HCT116 (cell line): Measurements from ENCODE around the gene KNSTRN. TPM values are rescaled to one million over a fixed set of nuclear protein-coding genes. Genes with fewer than 3 reads are reported as not detected.

ENCODE experiments used
- ATAC-seq: fragments of 200-7000 bp; cut with Tn5 transposase; 2 replicates; pipeline ENCODE4 v1.9.1; 2020; ENCODE audit warnings: mild to moderate bottlenecking, moderate library complexity
- BruUV-seq: library from RNA; stranded (reverse); fragments of 400-500 nt; replicated peaks from 2 replicates; lab custom pipeline; 2021; lab: Mats Ljungman, UMichigan
- CTCF ChIA-PET: fragments of 300-600 bp; sonication (Branson Sonifier 250); formaldehyde crosslinking; loops from one replicate; lab custom pipeline; 2021; ENCODE audit warnings: antibody characterized with exemption; lab: Charles Lee
- POLR2A ChIA-PET: fragments of 300-600, 350-600 bp; sonication (Branson Sonifier 250); formaldehyde crosslinking; loops from one replicate; lab custom pipeline; 2021; ENCODE audit warnings: antibody characterized with exemption; lab: Charles Lee
- RAD21 ChIA-PET, 2 experiments: fragments of 300-600 bp; sonication (Branson Sonifier 250); formaldehyde crosslinking; loops; one replicate each; lab custom pipeline; 2023; ENCODE audit warnings: low total read pairs in 2 of 2; ENCODE audit not compliant: uncharacterized antibody in 2 of 2, unreplicated experiment in 2 of 2, low non-redundant PET in 1 of 2; lab: Charles Lee
- DNase-seq: peaks from one replicate; pipeline ENCODE4 v3.0.0-alpha.2; 2010; ENCODE audit warnings: low read depth, low spot score
- H2AFZ ChIP-seq: fragments of 200-600 bp; shearing (Covaris generic), sonication (generic); 2 replicates; pipeline ENCODE4 v1.6.1; 2017; ENCODE audit warnings: low read depth, mixed run types, mixed read lengths, antibody characterized with exemption, low read length; ENCODE audit not compliant: poor library complexity, severe bottlenecking
- H3K27ac ChIP-seq: 2 replicates; pipeline ENCODE4 v1.5.1; 2012; ENCODE audit warnings: low read depth, low read length
- H3K27me3 ChIP-seq: fragments of 200-600 bp; sonication (generic); 2 replicates; pipeline ENCODE4 v1.6.1; 2016; ENCODE audit warnings: mixed run types, low read length, mixed read lengths; ENCODE audit not compliant: insufficient read depth
- H3K36me3 ChIP-seq, 2 experiments: fragments of 200-500 bp in 1 of 2; fragments of 200-600 bp in 1 of 2; sonication (Bioruptor generic) in 1 of 2; sonication (generic) in 1 of 2; 2 replicates each; pipeline versions ENCODE4 v1.5.1 to v1.6.1; 2014 to 2016; ENCODE audit warnings: low read length in 2 of 2, inconsistent platforms in 1 of 2, mixed read lengths in 1 of 2, mixed run types in 1 of 2; ENCODE audit not compliant: insufficient read depth in 2 of 2, control insufficient read depth in 1 of 2
- H3K4me1 ChIP-seq, 2 experiments: fragments of 200-600 bp in 1 of 2; sonication (generic) in 1 of 2; 2 replicates each; pipeline versions ENCODE4 v1.5.1 to v1.6.1; 2012 to 2017; ENCODE audit warnings: low read length in 2 of 2, inconsistent platforms in 1 of 2, mild to moderate bottlenecking in 1 of 2, mixed read lengths in 1 of 2, mixed run types in 1 of 2, moderate library complexity in 1 of 2; ENCODE audit not compliant: insufficient read depth in 2 of 2, control insufficient read depth in 1 of 2
- H3K4me2 ChIP-seq: fragments of 200-600 bp; sonication (generic); 2 replicates; pipeline ENCODE4 v1.6.1; 2017; ENCODE audit warnings: mixed run types, low read length, mixed read lengths
- H3K4me3 ChIP-seq, 2 experiments: fragments of 200-600 bp in 1 of 2; sonication (generic) in 1 of 2; replicated peaks in 1 of 2; 2 replicates each; pipeline ENCODE4 v1.5.1; 2011 to 2016; ENCODE audit warnings: low read length in 2 of 2, control low read depth in 1 of 2, low read depth in 1 of 2, mild to moderate bottlenecking in 1 of 2, mixed read lengths in 1 of 2, mixed run types in 1 of 2
- H3K79me2 ChIP-seq: fragments of 200-600 bp; sonication (generic); 2 replicates; pipeline ENCODE4 v1.6.1; 2017; ENCODE audit warnings: mild to moderate bottlenecking, mixed run types, low read length, moderate library complexity, mixed read lengths; ENCODE audit not compliant: insufficient read depth
- H3K9ac ChIP-seq: fragments of 200-600 bp; sonication (generic); 2 replicates; pipeline ENCODE4 v1.6.1; 2016; ENCODE audit warnings: low read length, mixed read lengths
- H3K9me2 ChIP-seq: fragments of 200-600 bp; sonication (generic), shearing (Covaris generic); 2 replicates; pipeline ENCODE4 v1.6.1; 2017; ENCODE audit warnings: mixed run types, mild to moderate bottlenecking, moderate library complexity; ENCODE audit not compliant: insufficient read depth
- H3K9me3 ChIP-seq, 2 experiments: fragments of 200-500 bp in 1 of 2; fragments of 200-600 bp in 1 of 2; sonication (Bioruptor generic) in 1 of 2; sonication (generic) in 1 of 2; 2 replicates each; pipeline ENCODE4 v1.6.1; 2014 to 2017; ENCODE audit warnings: low read length in 2 of 2, mixed read lengths in 2 of 2, inconsistent platforms in 1 of 2, low read depth in 1 of 2, mild to moderate bottlenecking in 1 of 2, mixed run types in 1 of 2, moderate library complexity in 1 of 2; ENCODE audit not compliant: control insufficient read depth in 1 of 2, insufficient read depth in 1 of 2
- H4K20me1 ChIP-seq: fragments of 200-600 bp; sonication (generic), shearing (Covaris generic); 2 replicates; pipeline ENCODE4 v1.6.1; 2017; ENCODE audit warnings: mixed run types, mild to moderate bottlenecking, moderate library complexity; ENCODE audit not compliant: insufficient read depth
- ATF3 ChIP-seq: IDR thresholded peaks from 2 replicates; pipeline ENCODE4 v1.6.1; 2012
- CBX3 ChIP-seq: IDR thresholded peaks from 2 replicates; pipeline ENCODE4 v1.6.1; 2012; ENCODE audit warnings: low read depth
- CEBPB ChIP-seq: IDR thresholded peaks from 2 replicates; pipeline ENCODE4 v1.6.1; 2012; ENCODE audit warnings: low read depth
- ELF1 ChIP-seq: IDR thresholded peaks from 2 replicates; pipeline ENCODE4 v1.6.1; 2012; ENCODE audit warnings: low read depth, borderline replicate concordance
- EZH2 ChIP-seq: fragments of 200-600 bp; sonication (generic); IDR thresholded peaks from 2 replicates; pipeline ENCODE4 v1.6.1; 2017; ENCODE audit warnings: antibody characterized with exemption, mixed run types
- EZH2phosphoT487 ChIP-seq: fragments of 200-600 bp; IDR thresholded peaks from 2 replicates; pipeline ENCODE4 v1.6.1; 2018; ENCODE audit warnings: antibody characterized with exemption, borderline replicate concordance
- FOSL1 ChIP-seq: IDR thresholded peaks from 2 replicates; pipeline ENCODE4 v1.6.1; 2012; ENCODE audit warnings: low read depth
- POLR2A ChIP-seq: IDR thresholded peaks from 2 replicates; pipeline ENCODE4 v1.7.0; 2011; ENCODE audit warnings: borderline replicate concordance; ENCODE audit not compliant: insufficient read depth, insufficient read length; ENCODE audit errors: extremely low read depth
- POLR2AphosphoS5 ChIP-seq: IDR thresholded peaks from 2 replicates; pipeline ENCODE4 v1.6.1; 2011; ENCODE audit warnings: mild to moderate bottlenecking, low read depth, low read length, moderate library complexity
- RAD21 ChIP-seq: IDR thresholded peaks from 2 replicates; pipeline ENCODE4 v1.6.1; 2012; ENCODE audit warnings: low read depth, mild to moderate bottlenecking
- REST ChIP-seq: IDR thresholded peaks from 2 replicates; pipeline ENCODE4 v1.6.1; 2012; ENCODE audit warnings: low read depth
- SIN3A ChIP-seq: IDR thresholded peaks from 2 replicates; pipeline ENCODE4 v1.6.1; 2012; ENCODE audit warnings: low read depth
- SP1 ChIP-seq: IDR thresholded peaks from 2 replicates; pipeline ENCODE4 v1.6.1; 2012; ENCODE audit warnings: low read depth
- SRF ChIP-seq: IDR thresholded peaks from 2 replicates; pipeline ENCODE4 v1.6.1; 2012; ENCODE audit warnings: low read depth
- YY1 ChIP-seq: IDR thresholded peaks from 2 replicates; pipeline ENCODE4 v1.6.1; 2011; ENCODE audit warnings: low read length, low read depth, moderate library complexity, mild to moderate bottlenecking; ENCODE audit not compliant: insufficient replicate concordance; ENCODE audit errors: extremely low read depth
- ZBTB33 ChIP-seq: IDR thresholded peaks from 2 replicates; pipeline ENCODE4 v1.6.1; 2011; ENCODE audit warnings: mild to moderate bottlenecking, low read length, moderate library complexity; ENCODE audit not compliant: insufficient replicate concordance; ENCODE audit errors: extremely low read depth
- ZFX ChIP-seq: fragments of 450-650 bp; IDR thresholded peaks from 2 replicates; pipeline ENCODE4 v1.6.1; 2017
- ZNF274 ChIP-seq: fragments of 200-500 bp; sonication (Bioruptor generic); IDR thresholded peaks from 2 replicates; pipeline ENCODE4 v1.6.1; 2014; ENCODE audit warnings: mild to moderate bottlenecking, low read depth, low read length, inconsistent platforms
- intact Hi-C: fragments of 100-400 bp; cut with micrococcal nuclease; formaldehyde crosslinking; loops from 2 replicates; pipeline ENCODE4 v1.10.0; 2022
- total RNA-seq: library from RNA; stranded (reverse); gene quantifications from one replicate; pipeline ENCODE4 v1.2.1, GENCODE V29; 2021; ENCODE audit not compliant: unreplicated experiment

The KNSTRN gene
- total RNA-seq, 1 experiment from 2014 or later, result 84.1 TPM

DNA sequence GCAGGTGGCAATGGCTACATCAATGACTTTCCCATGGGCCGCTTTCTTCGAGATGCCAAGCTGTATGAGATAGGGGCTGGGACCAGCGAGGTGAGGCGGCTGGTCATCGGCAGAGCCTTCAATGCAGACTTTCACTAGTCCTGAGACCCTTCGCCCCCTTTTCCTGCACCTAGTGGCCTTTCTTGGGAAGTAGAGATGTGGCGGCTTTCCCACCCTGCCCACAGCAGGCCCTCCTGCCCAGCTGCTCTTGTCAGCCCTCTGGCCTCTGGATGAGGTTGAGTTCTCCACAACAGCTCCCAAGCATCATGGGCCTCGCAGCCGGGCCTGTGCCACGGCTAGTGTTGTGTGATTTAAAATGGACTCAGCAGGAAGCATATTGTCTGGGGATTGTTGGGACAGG, 35.6 kb downstream of the KNSTRN start:
- Histone ChIP-seq H3K36me3 (peaks cover 21 to 32% of the 10 kb centered on the region in 2 experiments; a peak in 3 of 4 replicates), H3K4me2 (no peak overlapping the region), H2AFZ (no peak overlapping the region), H3K27me3 (no peaks in the 10 kb centered on the region), H3K79me2 (no peaks in the 10 kb centered on the region), H3K9me3 (no peaks in the 10 kb centered on the region), H3K27ac (no peak overlapping the region), H3K9me2 (no peaks in the 10 kb centered on the region), H3K9ac (no peak overlapping the region), H3K4me3 (no peak overlapping the region), H3K4me1 (peaks cover 16 to 22% of the 10 kb centered on the region in 2 experiments), H4K20me1 (no peaks in the 10 kb centered on the region)
- ChIA-PET CTCF (no interaction called here), RAD21 (no interaction called here), POLR2A (no interaction called here)
- no TSS peak for BruUV-seq
- DNase-seq, result no peak
- intact Hi-C loops, result no loop called here
- ATAC-seq, result no peak
- TF ChIP-seq POLR2A (no peak), YY1 (no peak), ZNF274 (no peak), POLR2AphosphoS5 (no peak), SIN3A (no peak), SP1 (no peak), ZFX (no peak), ZBTB33 (no peak), ELF1 (no peak), RAD21 (no peak), CEBPB (no peak), ATF3 (no peak), SRF (no peak), FOSL1 (no peak), EZH2 (no peak), CBX3 (no peak), EZH2phosphoT487 (no peak), REST (no peak)
